Measurements from ENCODE around the gene MYH15. TPM values are rescaled to one million over a fixed set of nuclear protein-coding genes. Genes with fewer than 3 reads are reported as not detected.

MYH15 gene
- total and polyA plus RNA-seq, 2 of the 8 experiments (the other 6 are each of a cell fraction or from before 2014, with no cell fraction given) = under 0.01 TPM; not detected in 1

GRCh38 chr3:108342837-108343486 is 167.4 kb downstream of the MYH15 start:
- no peak overlapping the region for H2BK20ac ChIP-seq (ENCODE audit: low read length)
- no peak overlapping the region for H4K5ac ChIP-seq (ENCODE audit: insufficient read length, low read depth, low read length)
- H3K23me2 ChIP-seq (ENCODE audit: low read depth, low read length) = no peaks in the 10 kb centered on the region; the same call in 1 of the 2 replicates
- H2AFZ ChIP-seq (ENCODE audit: low read length) = no peak overlapping the region
- no peak overlapping the region for H3K56ac ChIP-seq (replicated peaks; ENCODE audit: insufficient read length, low read depth, low read length)
- no peak overlapping the region for H3K18ac ChIP-seq (ENCODE audit: extremely low read depth, low read length)
- H2AK5ac ChIP-seq (ENCODE audit: low read depth, low read length) = no peak overlapping the region
- no peaks in the 10 kb centered on the region for H3K79me1 ChIP-seq (ENCODE audit: low read depth, low read length)
- H3K4me2 ChIP-seq (ENCODE audit: insufficient read depth in 1 of 2, low read depth in 2 of 2, low read length in 2 of 2) = no peak overlapping the region
- H3K14ac ChIP-seq (ENCODE audit: insufficient read length) = no peak overlapping the region
- H3K4ac ChIP-seq (replicated peaks; ENCODE audit: insufficient read length, low read depth, low read length) = no peak overlapping the region
- H3K9ac ChIP-seq (replicated peaks in 1 of 4; ENCODE audit: extremely low read depth in 1 of 4, low read depth in 3 of 4, low read length in 3 of 4) = no peak overlapping the region
- no peak overlapping the region for H4K91ac ChIP-seq (replicated peaks; ENCODE audit: insufficient read length, low read length)
- no peaks in the 10 kb centered on the region for H4K20me1 ChIP-seq (replicated peaks in 1 of 2; ENCODE audit: control insufficient read depth in 1 of 2, insufficient read depth in 2 of 2, low read length in 2 of 2)
- H2BK5ac ChIP-seq (ENCODE audit: low read depth, low read length) = no peak overlapping the region
- no peak for FAIRE-seq
- no peak overlapping the region for H3K23ac ChIP-seq (ENCODE audit: insufficient read length)
- H2BK120ac ChIP-seq (replicated peaks; ENCODE audit: low read depth, low read length) = no peak overlapping the region
- H2BK15ac ChIP-seq (ENCODE audit: low read length) = no peak overlapping the region
- H3K36me3 ChIP-seq (ENCODE audit: control insufficient read depth in 2 of 4, insufficient read depth in 4 of 4, low read length in 3 of 4) = no peaks in the 10 kb centered on the region
- 74% methylated on average over 4 of the region's 4 CpGs; no CpG with 5 or more reads in 1 of the 2 experiments for WGBS, 2 experiments (ENCODE audit: extremely low coverage in 1 of 2, insufficient coverage in 1 of 2, insufficient read length in 1 of 2, insufficient replicate concordance in 2 of 2, low coverage in 1 of 2, low lambda C conversion rate in 2 of 2, missing lambda C conversion rate in 1 of 2)
- H3K9me3 ChIP-seq (ENCODE audit: insufficient read depth in 2 of 2, low read depth in 1 of 2, low read length in 1 of 2) = no peaks in the 10 kb centered on the region
- H3K4me1 ChIP-seq (replicated peaks in 1 of 4; ENCODE audit: control insufficient read depth in 3 of 4, insufficient read depth in 4 of 4, low read length in 3 of 4) = no peaks in the 10 kb centered on the region
- ChIA-PET POLR2A (ENCODE audit: partially characterized antibody) (no interaction called here), CTCF (ENCODE audit: partially characterized antibody) (no interaction called here)
- no peaks in the 10 kb centered on the region for H3K79me2 ChIP-seq (ENCODE audit: control insufficient read depth in 1 of 2, insufficient read depth in 2 of 2, low read length in 2 of 2)
- H3K27ac ChIP-seq (ENCODE audit: low read depth, low read length) = no peak overlapping the region
- no peak for DNase-seq (ENCODE audit: low read depth in 1 of 2, low spot score in 2 of 2)
- no peaks in the 10 kb centered on the region for H3K27me3 ChIP-seq (replicated peaks in 1 of 4; ENCODE audit: control insufficient read depth in 3 of 4, extremely low read depth in 1 of 4, insufficient read depth in 3 of 4, low read length in 3 of 4)
- H4K8ac ChIP-seq (ENCODE audit: extremely low read depth, insufficient read depth, low read length) = no peak overlapping the region
- no peak overlapping the region for H3K4me3 ChIP-seq (ENCODE audit: extremely low read depth in 1 of 4, insufficient read depth in 2 of 4, low read depth in 3 of 4, low read length in 4 of 4)
- H2BK12ac ChIP-seq (ENCODE audit: low read depth, low read length) = no peak overlapping the region
- TF ChIP-seq, protein P1, sequence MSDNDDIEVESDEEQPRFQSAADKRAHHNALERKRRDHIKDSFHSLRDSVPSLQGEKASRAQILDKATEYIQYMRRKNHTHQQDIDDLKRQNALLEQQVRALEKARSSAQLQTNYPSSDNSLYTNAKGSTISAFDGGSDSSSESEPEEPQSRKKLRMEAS (IDR thresholded peaks at IDR 0.05) = no peak
- TF ChIP-seq CREB1 (IDR thresholded peaks at IDR 0.05) = no peak
- no peak for TF ChIP-seq RXRA (IDR thresholded peaks at IDR 0.05; ENCODE audit: insufficient read depth, low read depth, low read length)
- TF ChIP-seq CHD2 (IDR thresholded peaks at IDR 0.05; ENCODE audit: low read length) = no peak
- TF ChIP-seq RBBP5 (IDR thresholded peaks at IDR 0.05; ENCODE audit: borderline replicate concordance, low read depth, low read length) = no peak
- TF ChIP-seq TEAD4 (IDR thresholded peaks at IDR 0.05; ENCODE audit: low read depth, low read length) = no peak
- TF ChIP-seq ASH2L (IDR thresholded peaks at IDR 0.05; ENCODE audit: low read length) = no peak
